ENCODE results near the gene DNAH7. TPM values are rescaled to one million over a fixed set of nuclear protein-coding genes. Genes with fewer than 3 reads are reported as not detected.

DNAH7 gene
- total RNA-seq, 2 experiments from 2014 or later, result 0.07 to 0.17 TPM

- intact Hi-C loops (cut with micrococcal nuclease), result no loop called here
- POLR2A ChIA-PET, result no interaction called here
- H3K36me3 Mint-ChIP-seq, result no peaks in the 10 kb centered on the region
- H3K4me3 Mint-ChIP-seq, result no peak overlapping the region
- H3K27ac Mint-ChIP-seq, result no peak overlapping the region
- no peak for DNase-seq
- peaks cover 37% of the 10 kb centered on the region for H3K9me3 Mint-ChIP-seq
- CTCF ChIA-PET, result no interaction called here
- no peaks in the 10 kb centered on the region for H3K27me3 Mint-ChIP-seq
- no peaks in the 10 kb centered on the region for H3K4me1 Mint-ChIP-seq (ENCODE audit: low read depth)
Measured at GRCh38 chr2:195766691-195767090, 301.9 kb downstream of the DNAH7 start.

- peaks cover 54% of the 10 kb centered on the region for H3K9me3 Mint-ChIP-seq
- no peaks in the 10 kb centered on the region for H3K27me3 Mint-ChIP-seq
- ChIA-PET CTCF (no interaction called here), POLR2A (no interaction called here)
- no peaks in the 10 kb centered on the region for H3K4me1 Mint-ChIP-seq (ENCODE audit: low read depth)
- intact Hi-C loops (cut with micrococcal nuclease), result no loop called here
- no peak for DNase-seq
- no peaks in the 10 kb centered on the region for H3K36me3 Mint-ChIP-seq
- no peak overlapping the region for H3K27ac Mint-ChIP-seq
- H3K4me3 Mint-ChIP-seq, result no peak overlapping the region
Measured at GRCh38 chr2:195763866-195764265, 304.8 kb downstream of the DNAH7 start.

GRCh38 chr2:195759877-195760276 is 308.8 kb downstream of the DNAH7 start:
- H3K9me3 Mint-ChIP-seq, result peaks cover 41% of the 10 kb centered on the region
- peaks cover 4% of the 10 kb centered on the region for H3K36me3 Mint-ChIP-seq
- H3K4me3 Mint-ChIP-seq, result no peak overlapping the region
- POLR2A ChIA-PET, result no interaction called here
- CTCF ChIA-PET, result no interaction called here
- no peaks in the 10 kb centered on the region for H3K27me3 Mint-ChIP-seq
- no peak overlapping the region for H3K27ac Mint-ChIP-seq
- intact Hi-C loops (cut with micrococcal nuclease), result no loop called here
- DNase-seq, result no peak
- no peaks in the 10 kb centered on the region for H3K4me1 Mint-ChIP-seq (ENCODE audit: low read depth)

GRCh38 chr2:195758846-195759245 is 309.8 kb downstream of the DNAH7 start:
- DNase-seq, result no peak
- Mint-ChIP-seq H3K27ac (no peak overlapping the region), H3K36me3 (peaks cover 4% of the 10 kb centered on the region), H3K9me3 (peaks cover 33% of the 10 kb centered on the region), H3K4me3 (no peak overlapping the region), H3K27me3 (no peaks in the 10 kb centered on the region), H3K4me1 (ENCODE audit: low read depth) (no peaks in the 10 kb centered on the region)
- CTCF ChIA-PET, result no interaction called here
- intact Hi-C loops (cut with micrococcal nuclease), result no loop called here
- POLR2A ChIA-PET, result no interaction called here

- H3K27me3 Mint-ChIP-seq, result no peaks in the 10 kb centered on the region
- no peak overlapping the region for H3K27ac Mint-ChIP-seq
- DNase-seq, result no peak
- ChIA-PET POLR2A (no interaction called here), CTCF (interaction anchor here (1.2 kb wide), 1 partner anchor 310 kb away, joined by 3 read pairs; no protein-coding TSS in a partner anchor)
- intact Hi-C loops (cut with micrococcal nuclease), result no loop called here
- peaks cover 17% of the 10 kb centered on the region for H3K9me3 Mint-ChIP-seq
- H3K4me3 Mint-ChIP-seq, result no peak overlapping the region
- H3K4me1 Mint-ChIP-seq (ENCODE audit: low read depth), result no peaks in the 10 kb centered on the region
- peaks cover 4% of the 10 kb centered on the region for H3K36me3 Mint-ChIP-seq
Measured at GRCh38 chr2:195756218-195756942, 312.3 kb downstream of the DNAH7 start.

GRCh38 chr2:195741191-195741590 is 327.4 kb downstream of the DNAH7 start:
- intact Hi-C loops (cut with micrococcal nuclease), result no loop called here
- no peaks in the 10 kb centered on the region for H3K4me1 Mint-ChIP-seq (ENCODE audit: low read depth)
- H3K4me3 Mint-ChIP-seq, result no peak overlapping the region
- H3K27ac Mint-ChIP-seq, result no peak overlapping the region
- peaks cover 33% of the 10 kb centered on the region for H3K36me3 Mint-ChIP-seq
- no peak for DNase-seq
- H3K27me3 Mint-ChIP-seq, result no peaks in the 10 kb centered on the region
- ChIA-PET POLR2A (no interaction called here), CTCF (no interaction called here)
- peaks cover 12% of the 10 kb centered on the region for H3K9me3 Mint-ChIP-seq

GRCh38 chr2:195737511-195738325 is 330.9 kb downstream of the DNAH7 start:
- H3K27me3 Mint-ChIP-seq, result no peaks in the 10 kb centered on the region
- no peaks in the 10 kb centered on the region for H3K9me3 Mint-ChIP-seq
- no peak overlapping the region for H3K4me3 Mint-ChIP-seq
- DNase-seq, result no peak
- intact Hi-C loops (cut with micrococcal nuclease), result no loop called here
- CTCF ChIA-PET, result no interaction called here
- no peak overlapping the region for H3K27ac Mint-ChIP-seq
- H3K4me1 Mint-ChIP-seq (ENCODE audit: low read depth), result no peaks in the 10 kb centered on the region
- POLR2A ChIA-PET, result no interaction called here
- H3K36me3 Mint-ChIP-seq, result peaks cover 40% of the 10 kb centered on the region

GRCh38 chr2:195735347-195735746 is 333.3 kb downstream of the DNAH7 start:
- Mint-ChIP-seq H3K27me3 (no peaks in the 10 kb centered on the region), H3K9me3 (no peaks in the 10 kb centered on the region), H3K4me1 (ENCODE audit: low read depth) (no peaks in the 10 kb centered on the region), H3K27ac (no peak overlapping the region), H3K4me3 (no peak overlapping the region), H3K36me3 (peaks cover 55% of the 10 kb centered on the region)
- DNase-seq, result no peak
- POLR2A ChIA-PET, result no interaction called here
- CTCF ChIA-PET, result no interaction called here
- intact Hi-C loops (cut with micrococcal nuclease), result no loop called here

- intact Hi-C loops (cut with micrococcal nuclease), result no loop called here
- H3K27ac Mint-ChIP-seq, result no peak overlapping the region
- no peak for DNase-seq
- H3K36me3 Mint-ChIP-seq, result peaks cover 56% of the 10 kb centered on the region
- no peaks in the 10 kb centered on the region for H3K9me3 Mint-ChIP-seq
- no peaks in the 10 kb centered on the region for H3K4me1 Mint-ChIP-seq (ENCODE audit: low read depth)
- no peaks in the 10 kb centered on the region for H3K27me3 Mint-ChIP-seq
- H3K4me3 Mint-ChIP-seq, result no peak overlapping the region
- CTCF ChIA-PET, result no interaction called here
- POLR2A ChIA-PET, result no interaction called here
Measured at GRCh38 chr2:195734931-195735330, 333.7 kb downstream of the DNAH7 start.

GRCh38 chr2:195734395-195734794 is 334.2 kb downstream of the DNAH7 start:
- intact Hi-C loops (cut with micrococcal nuclease), result no loop called here
- Mint-ChIP-seq H3K9me3 (no peaks in the 10 kb centered on the region), H3K27me3 (no peaks in the 10 kb centered on the region), H3K4me1 (ENCODE audit: low read depth) (no peaks in the 10 kb centered on the region), H3K4me3 (no peak overlapping the region), H3K27ac (no peak overlapping the region), H3K36me3 (peaks cover 58% of the 10 kb centered on the region)
- ChIA-PET CTCF (interaction anchor here (0.5 kb wide), 1 partner anchor 32 kb away, joined by 3 read pairs; no protein-coding TSS in a partner anchor), POLR2A (interaction anchor here (0.8 kb wide), 1 partner anchor 32 kb away, joined by 4 read pairs; no protein-coding TSS in a partner anchor)
- no peak for DNase-seq

GRCh38 chr2:195733831-195734230 is 334.8 kb downstream of the DNAH7 start:
- Mint-ChIP-seq H3K4me1 (ENCODE audit: low read depth) (no peaks in the 10 kb centered on the region), H3K36me3 (peaks cover 58% of the 10 kb centered on the region), H3K9me3 (no peaks in the 10 kb centered on the region), H3K27ac (no peak overlapping the region), H3K27me3 (no peaks in the 10 kb centered on the region), H3K4me3 (no peak overlapping the region)
- intact Hi-C loops (cut with micrococcal nuclease), result no loop called here
- POLR2A ChIA-PET, result interaction anchor here (0.8 kb wide), 1 partner anchor 32 kb away, joined by 4 read pairs; no protein-coding TSS in a partner anchor
- DNase-seq, result no peak
- CTCF ChIA-PET, result no interaction called here

- ChIA-PET POLR2A (no interaction called here), CTCF (no interaction called here)
- no peak overlapping the region for H3K27ac Mint-ChIP-seq
- H3K4me3 Mint-ChIP-seq, result no peak overlapping the region
- DNase-seq, result no peak
- peaks cover 53% of the 10 kb centered on the region for H3K36me3 Mint-ChIP-seq
- intact Hi-C loops (cut with micrococcal nuclease), result no loop called here
- no peaks in the 10 kb centered on the region for H3K27me3 Mint-ChIP-seq
- no peaks in the 10 kb centered on the region for H3K4me1 Mint-ChIP-seq (ENCODE audit: low read depth)
- no peaks in the 10 kb centered on the region for H3K9me3 Mint-ChIP-seq
Measured at GRCh38 chr2:195732574-195732973, 336.1 kb downstream of the DNAH7 start.

GRCh38 chr2:195730912-195731311 is 337.7 kb downstream of the DNAH7 start:
- POLR2A ChIA-PET, result no interaction called here
- intact Hi-C loops (cut with micrococcal nuclease), result no loop called here
- H3K36me3 Mint-ChIP-seq, result peaks cover 52% of the 10 kb centered on the region
- no peak overlapping the region for H3K27ac Mint-ChIP-seq
- no peaks in the 10 kb centered on the region for H3K4me1 Mint-ChIP-seq (ENCODE audit: low read depth)
- no peak for DNase-seq
- CTCF ChIA-PET, result no interaction called here
- no peaks in the 10 kb centered on the region for H3K9me3 Mint-ChIP-seq
- H3K27me3 Mint-ChIP-seq, result no peaks in the 10 kb centered on the region
- no peak overlapping the region for H3K4me3 Mint-ChIP-seq
